ENCODE results near the gene OSTF1.
A peak's percentile ranks its signal among the peaks of the same experiment; 100 is the strongest.

OSTF1 gene

GRCh38 chr9:75123696-75124095, 35.4 kb downstream of the OSTF1 start:
- DNase-seq = no peak

- DNase-seq = no peak
These were observed 40.2 kb downstream of the OSTF1 start for GRCh38 chr9:75128535-75128934.

- DNase-seq = no peak
These were observed 41.9 kb downstream of the OSTF1 start for GRCh38 chr9:75130172-75130571.

GRCh38 chr9:75130621-75131230, 42.4 kb downstream of the OSTF1 start:
- DNase-seq = no peak

- DNase-seq = no peak
These were observed 43.4 kb downstream of the OSTF1 start for GRCh38 chr9:75131700-75132099.

GRCh38 chr9:75132244-75132643, 43.9 kb downstream of the OSTF1 start:
- DNase-seq = no peak

- DNase-seq = no peak
These were observed 45.1 kb downstream of the OSTF1 start for GRCh38 chr9:75133396-75133795.

GRCh38 chr9:75134495-75134894, 46.2 kb downstream of the OSTF1 start:
- DNase-seq = no peak

- no peak for DNase-seq
These were observed 50.1 kb downstream of the OSTF1 start for GRCh38 chr9:75138260-75139040.

GRCh38 chr9:75139201-75139600, 50.9 kb downstream of the OSTF1 start:
- DNase-seq = no peak

- DNase-seq = peak; percentile 0
These were observed 51.9 kb downstream of the OSTF1 start for GRCh38 chr9:75140261-75140660.

- DNase-seq = no peak
These were observed 53.9 kb downstream of the OSTF1 start for GRCh38 chr9:75142202-75142601.

GRCh38 chr9:75146229-75146628, 57.9 kb downstream of the OSTF1 start:
- no peak for DNase-seq

- DNase-seq = no peak
These were observed 59.3 kb downstream of the OSTF1 start for GRCh38 chr9:75147638-75148037.

- DNase-seq = no peak
These were observed 60.2 kb downstream of the OSTF1 start for GRCh38 chr9:75148561-75148960.

GRCh38 chr9:75149841-75150241, 61.5 kb downstream of the OSTF1 start:
- no peak for DNase-seq

- no peak for DNase-seq
These were observed 62.2 kb downstream of the OSTF1 start for GRCh38 chr9:75150512-75150911.

- DNase-seq = no peak
These were observed 64.1 kb downstream of the OSTF1 start for GRCh38 chr9:75152416-75152815.

- DNase-seq = no peak
These were observed 68.5 kb downstream of the OSTF1 start for GRCh38 chr9:75156858-75157257.

GRCh38 chr9:75161116-75161857, 73.0 kb downstream of the OSTF1 start:
- no peak for DNase-seq

GRCh38 chr9:75163764-75164163, 75.5 kb downstream of the OSTF1 start:
- no peak for DNase-seq

GRCh38 chr9:75164573-75164972, 76.3 kb downstream of the OSTF1 start:
- DNase-seq = no peak

- DNase-seq = no peak
These were observed 79.0 kb downstream of the OSTF1 start for GRCh38 chr9:75167281-75167680.

All from DMS79 (cell line).